ENCODE measurements around the gene ITGAV. TPM values are rescaled to one million over a fixed set of nuclear protein-coding genes. Genes with fewer than 3 reads are reported as not detected.

Gene ITGAV
- total RNA-seq, result 289 to 452 TPM (median 442 TPM) in 3 replicates
- long read RNA-seq, full-length matches to known transcripts, result 617 of 762 reads
- long read RNA-seq, partial matches to known transcripts, result 70 of 762 reads
- long read RNA-seq, other reads (novel, unspliced or antisense), result 75 of 762 reads

- Mint-ChIP-seq H3K9me3 (ENCODE audit: low read depth) (no peaks in the 10 kb centered on the region), H3K27me3 (ENCODE audit: low read depth) (no peaks in the 10 kb centered on the region), H3K36me3 (ENCODE audit: low read depth) (no peaks in the 10 kb centered on the region), H3K4me3 (ENCODE audit: unreplicated experiment) (peak within 1 kb of the TSS; percentile 88), H3K27ac (ENCODE audit: unreplicated experiment) (peak within 1 kb of the TSS; percentile 96), H3K4me1 (ENCODE audit: low read depth) (peaks cover 43% of the 10 kb centered on the region)
- peak; percentile 98 for DNase-seq (ENCODE audit: low spot score)
- TF ChIP-seq CTCF (IDR thresholded peaks at IDR 0.05), result no peak
Measured at GRCh38 chr2:186589612-186590349, at the start of gene ITGAV. ITGAV (plus strand) TSS chr2:186590056; CDS start chr2:186590339, 283 bp downstream.

GRCh38 chr2:186540941-186541340 lies 48.9 kb upstream of the ITGAV start:
- TF ChIP-seq CTCF (IDR thresholded peaks at IDR 0.05), result no peak
- Mint-ChIP-seq H3K4me1 (ENCODE audit: low read depth) (peaks cover 27% of the 10 kb centered on the region), H3K4me3 (ENCODE audit: unreplicated experiment) (no peak overlapping the region), H3K9me3 (ENCODE audit: low read depth) (peaks cover 5% of the 10 kb centered on the region), H3K27me3 (ENCODE audit: low read depth) (no peaks in the 10 kb centered on the region), H3K36me3 (ENCODE audit: low read depth) (no peaks in the 10 kb centered on the region), H3K27ac (ENCODE audit: unreplicated experiment) (peak overlapping the region; percentile 79)
- no peak for DNase-seq (ENCODE audit: low spot score)

GRCh38 chr2:186542002-186542401 lies 47.9 kb upstream of the ITGAV start:
- Mint-ChIP-seq H3K27ac (ENCODE audit: unreplicated experiment) (peak overlapping the region; percentile 18), H3K4me3 (ENCODE audit: unreplicated experiment) (no peak overlapping the region), H3K27me3 (ENCODE audit: low read depth) (no peaks in the 10 kb centered on the region), H3K36me3 (ENCODE audit: low read depth) (no peaks in the 10 kb centered on the region), H3K4me1 (ENCODE audit: low read depth) (peaks cover 27% of the 10 kb centered on the region), H3K9me3 (ENCODE audit: low read depth) (peaks cover 5% of the 10 kb centered on the region)
- TF ChIP-seq CTCF (IDR thresholded peaks at IDR 0.05), result no peak
- DNase-seq (ENCODE audit: low spot score), result no peak

GRCh38 chr2:186543561-186544131 lies 46.2 kb upstream of the ITGAV start:
- H3K36me3 Mint-ChIP-seq (ENCODE audit: low read depth), result no peaks in the 10 kb centered on the region
- no peaks in the 10 kb centered on the region for H3K27me3 Mint-ChIP-seq (ENCODE audit: low read depth)
- peaks cover 27% of the 10 kb centered on the region for H3K4me1 Mint-ChIP-seq (ENCODE audit: low read depth)
- no peak for TF ChIP-seq CTCF (IDR thresholded peaks at IDR 0.05)
- H3K4me3 Mint-ChIP-seq (ENCODE audit: unreplicated experiment), result peak overlapping the region; percentile 32
- no peak for DNase-seq (ENCODE audit: low spot score)
- peaks cover 2% of the 10 kb centered on the region for H3K9me3 Mint-ChIP-seq (ENCODE audit: low read depth)
- no peak overlapping the region for H3K27ac Mint-ChIP-seq (ENCODE audit: unreplicated experiment)

- Mint-ChIP-seq H3K4me3 (ENCODE audit: unreplicated experiment) (peak overlapping the region; percentile 32), H3K4me1 (ENCODE audit: low read depth) (peaks cover 27% of the 10 kb centered on the region), H3K27me3 (ENCODE audit: low read depth) (no peaks in the 10 kb centered on the region), H3K36me3 (ENCODE audit: low read depth) (no peaks in the 10 kb centered on the region), H3K9me3 (ENCODE audit: low read depth) (peaks cover 2% of the 10 kb centered on the region), H3K27ac (ENCODE audit: unreplicated experiment) (no peak overlapping the region)
- no peak for DNase-seq (ENCODE audit: low spot score)
- no peak for TF ChIP-seq CTCF (IDR thresholded peaks at IDR 0.05)
Measured at GRCh38 chr2:186544255-186544675, 45.6 kb upstream of the ITGAV start.
